OCI-LY1 (cell line): ENCODE results near the gene CCR6.

Experiments
- EZH2 ChIP-seq: fragments of 200-600 bp; sonication (generic), shearing (Covaris generic); IDR thresholded peaks from 2 replicates; pipeline ENCODE4 v1.8.0; 2017; ENCODE audit warnings: borderline replicate concordance, mixed run types, mild to moderate bottlenecking, antibody characterized with exemption, low read length, moderate library complexity, mixed read lengths
- TF ChIP-seq, protein P1 (sequence below): fragments of 200-600 bp; sonication (generic), shearing (Covaris generic); IDR thresholded peaks from 2 replicates; pipeline ENCODE4 v1.5.1; 2017; ENCODE audit warnings: mild to moderate bottlenecking, antibody characterized with exemption, low read length, moderate library complexity, mixed read lengths

DNA sequence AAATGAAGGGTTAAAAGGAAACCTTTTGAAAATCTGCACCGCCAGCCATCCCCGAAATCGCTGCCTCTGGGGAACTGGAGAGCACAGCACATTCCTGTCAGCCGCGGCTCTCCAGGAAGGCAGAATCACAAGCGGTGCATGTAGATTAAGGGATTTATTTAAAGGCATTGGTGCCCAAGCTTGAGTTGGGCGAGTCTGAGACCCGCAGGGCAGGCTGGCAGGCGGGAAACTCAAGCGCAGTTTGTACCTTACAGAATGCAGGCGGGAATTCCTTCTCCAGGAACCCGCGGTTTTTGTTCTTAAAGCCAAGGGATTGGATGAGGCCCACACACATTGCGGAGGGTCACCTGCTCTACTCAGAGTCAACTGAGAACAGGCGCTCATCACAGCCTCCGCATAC, 24.1 kb downstream of the CCR6 start:
- TF ChIP-seq, protein P1, sequence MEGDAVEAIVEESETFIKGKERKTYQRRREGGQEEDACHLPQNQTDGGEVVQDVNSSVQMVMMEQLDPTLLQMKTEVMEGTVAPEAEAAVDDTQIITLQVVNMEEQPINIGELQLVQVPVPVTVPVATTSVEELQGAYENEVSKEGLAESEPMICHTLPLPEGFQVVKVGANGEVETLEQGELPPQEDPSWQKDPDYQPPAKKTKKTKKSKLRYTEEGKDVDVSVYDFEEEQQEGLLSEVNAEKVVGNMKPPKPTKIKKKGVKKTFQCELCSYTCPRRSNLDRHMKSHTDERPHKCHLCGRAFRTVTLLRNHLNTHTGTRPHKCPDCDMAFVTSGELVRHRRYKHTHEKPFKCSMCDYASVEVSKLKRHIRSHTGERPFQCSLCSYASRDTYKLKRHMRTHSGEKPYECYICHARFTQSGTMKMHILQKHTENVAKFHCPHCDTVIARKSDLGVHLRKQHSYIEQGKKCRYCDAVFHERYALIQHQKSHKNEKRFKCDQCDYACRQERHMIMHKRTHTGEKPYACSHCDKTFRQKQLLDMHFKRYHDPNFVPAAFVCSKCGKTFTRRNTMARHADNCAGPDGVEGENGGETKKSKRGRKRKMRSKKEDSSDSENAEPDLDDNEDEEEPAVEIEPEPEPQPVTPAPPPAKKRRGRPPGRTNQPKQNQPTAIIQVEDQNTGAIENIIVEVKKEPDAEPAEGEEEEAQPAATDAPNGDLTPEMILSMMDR = no peak
- no peak for TF ChIP-seq EZH2
